AG20443 (cell line): Measurements from ENCODE around the gene NECTIN1.

Experiments used
- DNase-seq: peaks from one replicate; pipeline ENCODE4 v3.0.0; 2012; ENCODE audit warnings: low spot score, mixed read lengths

NECTIN1 gene

GRCh38 chr11:119691701-119692539 is 37.1 kb downstream of the NECTIN1 start:
- DNase-seq = no peak

GRCh38 chr11:119691020-119691666 is 37.9 kb downstream of the NECTIN1 start:
- DNase-seq = no peak

DNA sequence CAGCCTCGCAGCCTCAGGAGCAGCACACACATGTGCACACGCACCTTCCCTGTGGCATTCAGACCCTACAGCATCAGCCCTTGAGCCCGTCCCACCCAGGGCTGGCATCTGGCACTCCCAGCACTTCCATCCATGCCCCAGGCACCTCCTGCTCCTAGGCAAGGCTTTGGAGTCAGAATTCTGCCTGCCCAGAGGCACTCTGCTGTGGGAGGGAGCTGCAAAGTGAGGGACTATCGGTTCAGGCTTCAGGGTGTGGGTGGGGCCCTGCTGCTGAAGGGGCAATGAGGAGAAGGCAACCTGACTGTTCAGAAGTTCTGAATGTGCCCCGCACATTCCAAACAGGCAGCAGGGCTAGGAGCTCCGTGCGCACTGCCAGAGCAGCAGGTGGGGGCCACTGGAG is 39.7 kb downstream of the NECTIN1 start:
- no peak for DNase-seq

- DNase-seq = no peak
These were observed 40.6 kb downstream of the NECTIN1 start for GRCh38 chr11:119688356-119688755.

- no peak for DNase-seq
These were observed 41.5 kb downstream of the NECTIN1 start for GRCh38 chr11:119687373-119688046.

DNA sequence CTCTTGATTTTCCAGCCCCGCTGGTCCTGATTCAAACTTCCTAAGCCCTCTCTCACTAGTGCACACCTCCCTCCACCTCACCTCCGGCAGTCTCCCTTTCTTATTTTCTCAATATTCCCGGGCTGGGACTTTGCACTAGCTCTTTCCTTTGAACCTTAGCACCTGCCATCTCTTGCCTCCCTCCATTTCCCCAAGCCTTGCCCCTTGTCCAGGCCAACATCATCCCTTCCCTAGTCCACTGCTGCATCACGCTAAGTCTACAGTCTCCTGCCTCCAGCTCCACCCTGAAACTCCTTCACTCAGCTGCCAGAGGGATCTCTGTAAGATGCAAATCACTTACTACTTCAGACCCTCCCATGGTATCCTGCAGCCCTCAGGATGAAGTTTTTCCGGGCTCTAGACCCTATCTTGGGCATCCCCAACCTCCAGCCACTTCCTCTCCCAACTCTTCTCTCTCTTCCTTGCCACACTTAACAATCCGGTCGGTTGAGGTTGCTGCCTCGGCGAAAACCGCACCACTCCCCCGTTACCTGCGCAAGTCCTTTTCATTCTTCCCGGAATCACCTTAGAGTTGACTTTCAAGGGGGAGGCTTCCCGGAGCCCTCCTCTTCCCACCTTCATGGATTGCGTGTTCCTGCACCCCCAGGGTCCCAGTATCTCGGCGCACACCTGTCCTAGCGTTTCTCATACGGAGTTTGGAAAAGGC is 42.7 kb downstream of the NECTIN1 start:
- DNase-seq = no peak

DNA sequence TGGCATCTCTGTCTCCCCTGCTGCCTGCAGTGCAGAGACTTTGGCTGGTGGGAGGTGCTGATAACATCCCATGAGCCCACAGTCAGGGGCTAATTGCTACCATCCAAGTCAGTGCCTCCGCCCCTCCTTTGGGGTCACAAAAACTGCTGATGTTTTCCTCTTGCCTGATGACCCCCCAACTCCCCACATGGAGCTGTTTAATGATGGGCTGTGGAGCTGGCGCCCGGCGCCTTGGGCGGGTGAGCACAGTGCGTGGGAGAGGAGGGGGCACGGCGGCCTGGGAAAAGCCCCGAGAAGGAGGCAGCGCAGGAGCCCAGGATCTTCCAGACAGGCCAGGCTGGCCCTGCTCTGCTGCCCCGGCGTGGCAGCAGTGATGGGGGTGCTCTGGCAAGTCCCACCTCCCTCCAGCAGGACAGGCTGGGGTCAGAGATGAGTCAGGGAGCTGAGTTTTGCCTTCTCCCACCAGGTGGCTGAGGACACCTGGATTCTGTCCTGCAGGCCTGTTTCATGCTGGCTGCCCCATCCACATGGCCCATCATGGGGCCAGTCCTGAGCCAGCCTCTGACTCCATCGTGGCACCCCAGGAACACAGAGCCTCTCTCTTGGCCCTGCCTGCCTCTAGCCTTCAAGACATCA is 43.8 kb downstream of the NECTIN1 start:
- no peak for DNase-seq

GRCh38 chr11:119684361-119685110 is 44.5 kb downstream of the NECTIN1 start:
- peak; percentile 82 for DNase-seq

- no peak for DNase-seq
These were observed 45.2 kb downstream of the NECTIN1 start for GRCh38 chr11:119683783-119684182.

DNA sequence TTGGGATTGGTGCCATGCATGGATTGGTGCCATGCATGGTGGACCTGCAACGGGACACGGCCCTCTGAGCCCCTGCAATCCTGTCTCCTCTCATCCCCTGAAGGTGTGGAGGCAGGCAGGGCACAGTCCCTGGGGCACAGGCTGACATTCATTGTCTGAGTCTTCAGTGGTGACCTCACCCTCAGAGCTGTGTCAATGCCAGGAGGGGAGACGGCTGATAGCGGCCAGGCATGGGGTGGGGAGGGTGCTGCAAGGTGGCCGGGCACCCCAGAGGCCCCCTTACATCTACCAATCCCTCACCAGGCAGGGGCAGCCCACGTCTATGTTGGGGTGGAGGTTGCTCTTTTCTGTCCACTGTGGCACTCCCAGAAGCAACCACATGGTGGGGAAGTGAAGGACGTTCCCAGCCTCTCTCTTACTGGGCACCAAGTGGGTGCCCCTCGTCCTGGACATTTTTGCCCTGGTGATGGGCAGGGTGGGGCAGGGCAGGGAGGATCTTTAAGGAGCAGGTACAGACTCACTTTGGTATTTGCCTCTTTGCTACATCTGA is 47.6 kb downstream of the NECTIN1 start:
- DNase-seq = no peak

- no peak for DNase-seq
These were observed 48.2 kb downstream of the NECTIN1 start for GRCh38 chr11:119680541-119681360.

- no peak for DNase-seq
These were observed 49.7 kb downstream of the NECTIN1 start for GRCh38 chr11:119679346-119679745.

DNA sequence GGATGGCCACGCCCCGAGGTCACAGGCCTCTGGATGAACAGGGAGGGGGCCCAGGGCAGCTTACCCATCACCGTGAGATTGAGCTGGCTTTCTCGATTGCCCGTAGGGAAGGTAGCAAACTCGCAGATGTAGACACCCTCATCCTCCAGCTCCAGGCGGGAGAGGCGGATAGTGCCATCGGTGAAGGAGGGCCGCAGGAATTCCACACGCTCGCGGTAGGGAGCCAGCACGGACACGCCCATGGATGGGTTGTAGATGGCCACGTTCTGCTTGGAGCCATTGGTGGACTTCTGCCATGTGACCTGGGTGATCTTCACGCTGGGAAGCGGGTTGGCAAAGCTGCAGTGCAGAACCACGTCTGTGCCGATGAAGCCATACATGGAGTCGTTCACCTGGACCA is 50.6 kb downstream of the NECTIN1 start:
- no peak for DNase-seq

GRCh38 chr11:119677840-119678239 is 51.2 kb downstream of the NECTIN1 start:
- DNase-seq = no peak

- DNase-seq = no peak
These were observed 52.5 kb downstream of the NECTIN1 start for GRCh38 chr11:119676461-119677020.

- DNase-seq = no peak
These were observed 55.2 kb downstream of the NECTIN1 start for GRCh38 chr11:119673759-119674336.

DNA sequence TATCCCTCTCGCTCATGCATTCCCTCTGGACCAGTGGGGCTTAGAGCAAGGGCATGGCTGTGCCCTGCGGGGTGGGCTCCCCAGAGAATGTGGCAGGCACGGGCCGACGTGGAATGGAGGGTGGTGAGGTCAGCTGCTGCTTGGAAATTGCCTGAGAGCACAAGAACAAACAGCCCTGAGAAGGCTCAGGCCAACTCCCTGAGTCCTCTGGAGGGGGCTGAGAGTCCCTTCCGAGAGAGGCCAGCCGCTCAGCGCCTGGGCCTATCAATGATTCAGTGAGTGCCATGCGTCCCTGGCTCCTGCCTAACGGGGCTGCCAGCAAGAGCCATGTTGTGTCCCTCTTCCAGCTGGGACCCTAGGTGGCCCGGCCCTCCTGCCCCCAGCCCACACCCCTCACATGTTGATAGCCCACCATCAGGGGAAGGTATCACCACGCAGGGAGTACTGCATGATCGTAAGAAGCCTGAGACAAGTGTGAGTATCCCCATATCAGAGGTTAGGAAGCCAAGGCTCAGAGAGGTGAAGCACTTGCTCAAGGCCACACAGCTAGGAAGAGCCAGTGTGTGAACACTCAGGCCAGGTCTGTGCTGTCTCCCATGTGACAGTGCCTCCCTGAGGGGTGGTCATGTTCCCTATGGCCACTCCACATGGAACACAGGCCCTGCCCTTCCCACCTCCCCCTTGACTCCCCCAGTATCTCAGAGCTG is 55.8 kb downstream of the NECTIN1 start:
- DNase-seq = no peak

DNA sequence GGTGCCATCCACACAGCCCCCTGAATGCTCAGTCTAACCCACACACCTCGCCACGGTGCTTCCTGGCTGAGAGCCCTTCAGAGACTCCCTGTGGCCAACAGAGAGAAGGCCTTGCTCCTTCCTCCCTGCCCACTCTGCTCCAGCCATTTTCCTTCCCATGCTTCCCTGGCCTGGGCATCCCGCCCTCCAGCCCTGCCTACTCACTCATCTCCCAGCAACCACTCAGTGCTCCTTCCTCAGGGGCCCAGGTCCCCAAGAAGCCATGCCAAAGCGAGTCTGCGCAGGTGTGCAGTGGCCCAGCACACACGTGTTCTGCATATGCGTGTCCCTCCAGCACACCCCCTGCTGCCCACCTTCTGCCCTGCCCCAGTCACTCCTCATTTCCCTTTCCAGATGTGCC is 56.4 kb downstream of the NECTIN1 start:
- DNase-seq = no peak
